ENCODE data around the gene NCBP2. TPM values are rescaled to one million over a fixed set of nuclear protein-coding genes. Genes with fewer than 3 reads are reported as not detected.

NCBP2 gene
- total and polyA plus RNA-seq, 2 donors (not counting 3 experiments of a cell fraction or from before 2014, with no cell fraction given): 31.2 to 76.1 TPM

- Histone ChIP-seq H4K20me1 (replicated peaks; ENCODE audit: control insufficient read depth, extremely low read depth, insufficient read depth, low read length) (no peaks in the 10 kb centered on the region), H3K4me2 (ENCODE audit: insufficient read depth, low read length) (no peak overlapping the region), H3K27ac (ENCODE audit: insufficient read depth, low read depth, low read length) (no peak overlapping the region), H3K27me3 (ENCODE audit: control insufficient read depth in 2 of 2, insufficient read depth in 2 of 2, low read length in 2 of 2) (no peaks in the 10 kb centered on the region), H3K9me3 (replicated peaks; ENCODE audit: control insufficient read depth, insufficient read depth, low read length) (no peaks in the 10 kb centered on the region), H3K4me3 (replicated peaks in 1 of 3; ENCODE audit: insufficient read depth in 1 of 3, low read depth in 1 of 3, low read length in 3 of 3) (no peak overlapping the region), H2AFZ (ENCODE audit: low read depth, low read length) (no peak overlapping the region), H3K79me2 (ENCODE audit: control insufficient read depth, insufficient read depth, low read length) (no peaks in the 10 kb centered on the region), H3K4me1 (ENCODE audit: control insufficient read depth, extremely low read depth, insufficient read depth, low read length) (no peaks in the 10 kb centered on the region), H3K9ac (replicated peaks; ENCODE audit: extremely low read depth, insufficient read depth, low read length) (no peak overlapping the region), H3K9me1 (replicated peaks; ENCODE audit: control insufficient read depth, extremely low read depth, insufficient read depth, low read length) (no peaks in the 10 kb centered on the region), H3K36me3 (ENCODE audit: control insufficient read depth in 2 of 2, extremely low read depth in 1 of 2, insufficient read depth in 2 of 2, low read length in 2 of 2) (no peaks in the 10 kb centered on the region)
- dilution Hi-C loops (cut with MboI; ENCODE audit: extremely low pct_ligation_motif_present, low sequenced_read_pairs) (no loop called here), intact Hi-C loops (cut with micrococcal nuclease) (no loop called here)
- ChIA-PET POLR2A (no interaction called here), CTCF (interaction anchor here (1.4 kb wide), 1 partner anchor 18 kb away, joined by 4 read pairs; no protein-coding TSS in a partner anchor)
- FAIRE-seq (no peak), DNase-seq (ENCODE audit: low read depth, low spot score) (no peak)
- no TSS peak for BruUV-seq (replicated peaks)
- no peak for TF ChIP-seq JUN (IDR thresholded peaks at IDR 0.05; ENCODE audit: borderline replicate concordance, insufficient read depth, insufficient read length, low read depth)
Observed at GRCh38 chr3:196951371-196951770, 9.0 kb upstream of the NCBP2 start.

GRCh38 chr3:196949750-196950149, 7.4 kb upstream of the NCBP2 start:
- FAIRE-seq (no peak), DNase-seq (ENCODE audit: low read depth, low spot score) (no peak)
- Histone ChIP-seq H3K9ac (replicated peaks; ENCODE audit: extremely low read depth, insufficient read depth, low read length) (no peak overlapping the region), H3K4me3 (replicated peaks in 1 of 3; ENCODE audit: insufficient read depth in 1 of 3, low read depth in 1 of 3, low read length in 3 of 3) (no peak overlapping the region), H3K4me1 (ENCODE audit: control insufficient read depth, extremely low read depth, insufficient read depth, low read length) (no peaks in the 10 kb centered on the region), H3K79me2 (ENCODE audit: control insufficient read depth, insufficient read depth, low read length) (no peaks in the 10 kb centered on the region), H3K9me3 (replicated peaks; ENCODE audit: control insufficient read depth, insufficient read depth, low read length) (no peaks in the 10 kb centered on the region), H3K9me1 (replicated peaks; ENCODE audit: control insufficient read depth, extremely low read depth, insufficient read depth, low read length) (no peaks in the 10 kb centered on the region), H3K4me2 (ENCODE audit: insufficient read depth, low read length) (no peak overlapping the region), H3K27ac (ENCODE audit: insufficient read depth, low read depth, low read length) (no peak overlapping the region), H2AFZ (ENCODE audit: low read depth, low read length) (no peak overlapping the region), H4K20me1 (replicated peaks; ENCODE audit: control insufficient read depth, extremely low read depth, insufficient read depth, low read length) (no peaks in the 10 kb centered on the region), H3K27me3 (ENCODE audit: control insufficient read depth in 2 of 2, insufficient read depth in 2 of 2, low read length in 2 of 2) (no peaks in the 10 kb centered on the region), H3K36me3 (ENCODE audit: control insufficient read depth in 2 of 2, extremely low read depth in 1 of 2, insufficient read depth in 2 of 2, low read length in 2 of 2) (no peaks in the 10 kb centered on the region)
- no TSS peak for BruUV-seq (replicated peaks)
- dilution Hi-C loops (cut with MboI; ENCODE audit: extremely low pct_ligation_motif_present, low sequenced_read_pairs) (no loop called here), intact Hi-C loops (cut with micrococcal nuclease) (no loop called here)
- ChIA-PET POLR2A (no interaction called here), CTCF (interaction anchor here (0.9 to 1.8 kb wide), 3 partner anchors 8 to 20 kb away, joined by 3 to 10 read pairs (median 3); no protein-coding TSS in a partner anchor)
- TF ChIP-seq POLR2AphosphoS5 (IDR thresholded peaks at IDR 0.05; ENCODE audit: insufficient read depth, low read depth, low read length) (no peak), FOS (IDR thresholded peaks at IDR 0.05; ENCODE audit: borderline replicate concordance, insufficient read depth, low read length) (no peak), GATA2 (IDR thresholded peaks at IDR 0.05; ENCODE audit: insufficient read depth, insufficient read length, low read depth, low read length) (no peak), MYC (IDR thresholded peaks at IDR 0.05; ENCODE audit: low read depth, low read length) (no peak), CTCF (IDR thresholded peaks at IDR 0.05; ENCODE audit: extremely low read depth in 1 of 2, insufficient read depth in 1 of 2, low read depth in 1 of 2, low read length in 2 of 2) (no peak), JUN (IDR thresholded peaks at IDR 0.05; ENCODE audit: borderline replicate concordance, insufficient read depth, insufficient read length, low read depth) (no peak), EZH2 (IDR thresholded peaks at IDR 0.05; ENCODE audit: borderline replicate concordance, low read depth, low read length, severe bottlenecking) (no peak), MAX (IDR thresholded peaks at IDR 0.05; ENCODE audit: insufficient read depth, insufficient read length) (no peak), POLR2A (IDR thresholded peaks at IDR 0.05; ENCODE audit: low read depth, low read length) (no peak)

Measured in endothelial cell of umbilical vein (primary cell).